Activated naive CD4-positive, alpha-beta T cell treated with anti-CD3 and anti-CD28 coated beads for 36 hours (primary cell): Measurements from ENCODE around the gene CDHR4. TPM values are rescaled to one million over a fixed set of nuclear protein-coding genes. Genes with fewer than 3 reads are reported as not detected.
"Not testable (repeated sequence)": the region's sequence is repeated elsewhere in the genome, so short reads cannot be mapped to it uniquely, and the experiment has no call there.

Experiments used
- CTCF ChIA-PET: fragments of 350-600 bp; sonication (Branson Sonifier 250); formaldehyde crosslinking; loops from one replicate; lab custom pipeline; 2021; ENCODE audit warnings: antibody characterized with exemption; lab: Charles Lee
- DNase-seq: peaks from one replicate; pipeline ENCODE4 v3.0.0-alpha.2; 2020
- H3K27ac Mint-ChIP-seq: one replicate; pipeline ENCODE4 v1.8.0; 2021; ENCODE audit warnings: mild to moderate bottlenecking, mixed read lengths
- H3K27me3 Mint-ChIP-seq: one replicate; pipeline ENCODE4 v1.8.0; 2021; ENCODE audit warnings: low read depth, mixed read lengths
- H3K36me3 Mint-ChIP-seq: one replicate; pipeline ENCODE4 v1.8.0; 2021; ENCODE audit warnings: low read depth, mixed read lengths
- H3K4me1 Mint-ChIP-seq: one replicate; pipeline ENCODE4 v1.8.0; 2021; ENCODE audit warnings: low read depth, mixed read lengths
- H3K4me3 Mint-ChIP-seq: one replicate; pipeline ENCODE4 v1.8.0; 2021; ENCODE audit warnings: mild to moderate bottlenecking, moderate library complexity, mixed read lengths
- H3K9me3 Mint-ChIP-seq: one replicate; pipeline ENCODE4 v1.8.0; 2021; ENCODE audit warnings: mixed read lengths
- intact Hi-C: fragments of 100-400 bp; cut with micrococcal nuclease; formaldehyde crosslinking; loops from one replicate; pipeline ENCODE4 v1.15.1; 2023
- total RNA-seq, 2 experiments: library from RNA; stranded (reverse); gene quantifications; one replicate each; pipeline ENCODE4 v1.2.3, GENCODE V29; 2021

CDHR4 gene
- total RNA-seq, 2 experiments from 2014 or later, result not detected

DNA sequence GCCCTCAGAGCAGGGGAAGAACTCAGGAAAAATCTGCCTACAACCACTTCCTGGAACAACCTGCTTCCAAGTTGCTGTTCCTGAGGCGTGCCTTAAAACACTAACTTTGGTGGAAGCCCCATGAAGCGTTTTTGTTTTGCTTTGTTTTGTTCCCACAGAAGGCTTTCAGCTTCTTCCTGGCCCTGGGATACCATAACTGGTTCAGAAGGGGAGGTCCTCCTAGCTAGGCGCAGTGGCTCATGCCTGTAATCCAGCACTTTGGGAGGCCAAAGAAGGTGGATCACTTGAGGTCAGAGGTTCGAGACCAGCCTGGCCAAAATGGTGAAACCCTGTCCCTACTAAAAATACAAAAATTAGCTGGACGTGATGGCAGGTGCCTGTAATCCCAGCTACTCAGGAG, 12.1 kb downstream of the CDHR4 start:
- no peaks in the 10 kb centered on the region for H3K27me3 Mint-ChIP-seq
- intact Hi-C loops, result loop anchor here (5.0 kb wide), 1 partner anchor 765 kb away; the partner anchor contains the start of gene NDUFAF3
- peaks cover 23% of the 10 kb centered on the region for H3K4me1 Mint-ChIP-seq
- H3K27ac Mint-ChIP-seq, result no peak overlapping the region
- H3K4me3 Mint-ChIP-seq, result peak overlapping the region; percentile 83
- DNase-seq, result no peak
- H3K9me3 Mint-ChIP-seq, result no peaks in the 10 kb centered on the region
- H3K36me3 Mint-ChIP-seq, result peaks cover 11% of the 10 kb centered on the region
- CTCF ChIA-PET, result interaction anchor here (1.2 to 2.9 kb wide), 4 partner anchors 15 to 247 kb away, joined by 3 to 17 read pairs (median 6); no protein-coding TSS in a partner anchor

GRCh38 chr3:49787182-49787464, 12.6 kb downstream of the CDHR4 start:
- H3K36me3 Mint-ChIP-seq, result peaks cover 14% of the 10 kb centered on the region
- peaks cover 27% of the 10 kb centered on the region for H3K4me1 Mint-ChIP-seq
- no peaks in the 10 kb centered on the region for H3K27me3 Mint-ChIP-seq
- no peaks in the 10 kb centered on the region for H3K9me3 Mint-ChIP-seq
- DNase-seq, result no peak
- H3K4me3 Mint-ChIP-seq, result peak overlapping the region; percentile 83
- H3K27ac Mint-ChIP-seq, result peak overlapping the region; percentile 86
- CTCF ChIA-PET, result interaction anchor here (1.2 to 2.9 kb wide), 4 partner anchors 14 to 247 kb away, joined by 3 to 17 read pairs (median 6); no protein-coding TSS in a partner anchor
- intact Hi-C loops, result loop anchor here (5.0 kb wide), 1 partner anchor 765 kb away; the partner anchor contains the start of gene NDUFAF3

- CTCF ChIA-PET, result interaction anchor here (1.2 to 2.9 kb wide), 4 partner anchors 14 to 246 kb away, joined by 3 to 17 read pairs (median 4); no protein-coding TSS in a partner anchor
- Mint-ChIP-seq H3K36me3 (peaks cover 14% of the 10 kb centered on the region), H3K9me3 (no peaks in the 10 kb centered on the region), H3K4me3 (peak within 1 kb of the TSS; percentile 83), H3K27ac (peak within 1 kb of the TSS; percentile 86), H3K27me3 (no peaks in the 10 kb centered on the region), H3K4me1 (peaks cover 28% of the 10 kb centered on the region)
- intact Hi-C loops, result loop anchor here (1.0 to 5.0 kb wide), 7 partner anchors 27 to 764 kb away; partner anchors contain the start of genes AMIGO3, APEH, IFRD2 and NDUFAF3
- DNase-seq, result peak; percentile 100
Measured at GRCh38 chr3:49786357-49787181, 13.1 kb downstream of the CDHR4 start, which contains the start of gene IP6K1. Gene IP6K1, minus strand, starts transcription at chr3:49786542. Its CDS starts 38,502 bp downstream, at chr3:49748040.

- Mint-ChIP-seq H3K27ac (peak overlapping the region; percentile 75), H3K4me3 (peak overlapping the region; percentile 83), H3K9me3 (no peaks in the 10 kb centered on the region), H3K36me3 (peaks cover 16% of the 10 kb centered on the region), H3K4me1 (peaks cover 36% of the 10 kb centered on the region), H3K27me3 (no peaks in the 10 kb centered on the region)
- peak; percentile 45 for DNase-seq
- CTCF ChIA-PET, result interaction anchor here (1.4 to 2.9 kb wide), 3 partner anchors 41 to 246 kb away, joined by 3 to 17 read pairs (median 3); no protein-coding TSS in a partner anchor
- intact Hi-C loops, result loop anchor here (1.0 to 5.0 kb wide), 7 partner anchors 28 to 763 kb away; partner anchors contain the start of genes AMIGO3, APEH, IFRD2 and NDUFAF3
Measured at GRCh38 chr3:49785565-49786356, 13.9 kb downstream of the CDHR4 start.

DNA sequence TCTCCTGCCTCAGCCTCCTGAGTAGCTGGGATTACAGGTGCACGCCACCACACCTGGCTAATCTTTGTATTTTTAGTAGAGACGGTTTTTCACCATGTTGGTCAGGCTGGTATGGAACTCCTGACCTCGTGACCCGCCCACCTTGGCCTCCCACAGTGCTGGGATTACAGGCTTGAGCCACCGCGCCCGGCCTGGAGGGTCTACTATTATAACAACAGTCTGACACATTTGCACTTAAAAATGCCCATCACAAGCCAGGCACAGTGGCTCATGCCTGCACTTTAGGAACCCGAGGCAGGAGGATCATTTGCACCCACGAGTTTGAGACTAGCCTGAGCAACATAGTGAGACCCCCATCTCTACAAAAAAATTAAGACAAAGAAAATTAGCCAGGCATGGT, 17.4 kb downstream of the CDHR4 start:
- H3K27ac Mint-ChIP-seq, H3K4me3 Mint-ChIP-seq, intact Hi-C loops, H3K9me3 Mint-ChIP-seq, H3K27me3 Mint-ChIP-seq, DNase-seq: not testable (repeated sequence)
- CTCF ChIA-PET, result interaction anchor here (0.6 to 1.3 kb wide), 3 partner anchors 63 to 243 kb away, joined by 3 to 4 read pairs (median 3); no protein-coding TSS in a partner anchor
- Mint-ChIP-seq H3K4me1 (peaks cover 49% of the 10 kb centered on the region), H3K36me3 (peaks cover 19% of the 10 kb centered on the region)

DNA sequence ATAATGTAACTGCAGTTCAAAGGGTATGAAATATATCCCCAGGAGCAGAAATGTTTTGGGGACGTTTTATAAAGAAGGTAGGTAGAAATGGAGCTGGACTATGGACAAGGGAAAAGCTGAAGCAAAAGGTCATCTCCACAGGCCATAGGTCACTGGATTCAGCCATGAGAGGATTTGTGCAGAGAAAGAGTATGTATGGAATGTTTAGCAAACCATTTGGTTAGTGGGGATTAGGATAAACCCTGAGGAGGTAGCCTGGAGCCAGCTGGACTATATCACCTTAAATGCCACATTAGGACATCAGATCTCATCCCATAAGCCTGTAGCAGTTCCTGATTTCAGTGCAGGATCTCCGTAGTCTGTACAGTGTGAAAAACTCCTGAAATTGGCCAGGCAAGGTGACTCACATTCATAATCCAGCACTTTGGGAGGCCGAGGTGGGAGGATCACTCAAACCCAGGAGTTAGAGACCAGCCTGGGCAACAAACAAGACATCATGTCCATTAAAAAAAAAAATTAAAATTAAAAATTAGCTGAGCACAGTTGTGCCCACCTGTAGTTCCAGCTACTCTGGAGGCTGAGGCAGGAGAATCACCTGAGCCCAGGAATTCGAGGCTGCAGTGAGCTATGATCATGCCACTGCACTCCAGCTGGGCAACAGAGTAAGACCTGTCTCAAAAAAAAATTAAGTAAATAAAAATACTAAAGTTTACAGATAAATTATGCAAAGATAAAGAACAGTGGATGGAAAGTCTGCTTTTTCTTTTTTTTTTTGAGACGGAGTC, 18.1 kb downstream of the CDHR4 start:
- CTCF ChIA-PET, result interaction anchor here (0.6 to 1.3 kb wide), 3 partner anchors 63 to 242 kb away, joined by 3 to 4 read pairs (median 3); no protein-coding TSS in a partner anchor
- no peak overlapping the region for H3K27ac Mint-ChIP-seq
- H3K9me3 Mint-ChIP-seq, result no peaks in the 10 kb centered on the region
- intact Hi-C loops, result no loop called here
- no peak for DNase-seq
- H3K27me3 Mint-ChIP-seq, result no peaks in the 10 kb centered on the region
- H3K4me3 Mint-ChIP-seq, result no peak overlapping the region
- H3K4me1 Mint-ChIP-seq, result peaks cover 48% of the 10 kb centered on the region
- peaks cover 23% of the 10 kb centered on the region for H3K36me3 Mint-ChIP-seq

GRCh38 chr3:49780975-49781365, 18.7 kb downstream of the CDHR4 start:
- H3K27ac Mint-ChIP-seq, result not testable (repeated sequence)

DNA sequence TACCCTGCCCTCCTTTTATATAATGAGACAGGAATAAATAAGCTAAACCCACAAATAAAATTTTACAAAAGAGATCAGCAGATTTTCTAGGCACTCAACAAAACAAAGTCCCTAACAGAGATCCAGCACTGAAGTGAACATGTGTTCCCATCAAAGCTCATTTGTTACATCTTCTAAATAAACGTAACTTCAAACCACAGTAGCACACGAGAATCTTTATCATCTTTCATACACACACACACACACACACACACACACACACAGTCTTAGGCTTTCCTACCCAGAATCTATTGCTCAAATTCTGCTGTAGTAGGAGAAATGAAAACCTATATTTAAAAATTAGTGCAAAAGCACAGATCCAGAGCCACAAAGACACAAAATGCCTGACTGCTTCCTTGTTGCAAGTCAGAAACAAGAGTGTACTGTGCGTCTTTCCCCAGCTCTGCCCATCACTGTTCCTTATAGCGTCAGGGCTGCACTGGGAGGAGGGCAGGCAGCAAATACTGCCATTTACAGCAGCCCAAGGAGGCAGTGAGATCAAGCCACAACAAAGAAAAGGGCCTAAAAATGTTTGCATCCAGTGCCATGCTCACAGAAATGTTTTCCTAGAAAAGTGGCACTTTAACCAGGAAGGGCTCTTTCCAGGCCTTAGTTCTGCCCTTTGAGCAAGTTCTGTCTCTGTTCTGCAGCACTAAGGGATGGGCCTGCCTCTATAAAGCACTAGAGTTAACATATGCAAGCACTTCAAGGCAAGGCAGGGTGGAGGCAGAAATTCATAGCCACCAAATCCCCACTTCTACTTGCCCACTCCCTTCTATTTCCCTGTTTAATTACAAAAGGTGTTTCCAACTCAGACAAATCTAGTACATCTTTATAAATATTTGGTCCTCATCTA, 19.3 kb downstream of the CDHR4 start:
- H3K9me3 Mint-ChIP-seq, result no peaks in the 10 kb centered on the region
- peaks cover 48% of the 10 kb centered on the region for H3K4me1 Mint-ChIP-seq
- H3K4me3 Mint-ChIP-seq, result no peak overlapping the region
- H3K36me3 Mint-ChIP-seq, result peaks cover 22% of the 10 kb centered on the region
- DNase-seq, result no peak
- H3K27me3 Mint-ChIP-seq, result no peaks in the 10 kb centered on the region
- H3K27ac Mint-ChIP-seq, result no peak overlapping the region
- CTCF ChIA-PET, result no interaction called here
- intact Hi-C loops, result no loop called here

More at GRCh38 chr3:49780975-49781365, 18.7 kb downstream of the CDHR4 start:
- DNase-seq, H3K27me3 Mint-ChIP-seq, intact Hi-C loops, CTCF ChIA-PET, H3K4me3 Mint-ChIP-seq, H3K9me3 Mint-ChIP-seq: not testable (repeated sequence)
- Mint-ChIP-seq H3K4me1 (peaks cover 49% of the 10 kb centered on the region), H3K36me3 (peaks cover 24% of the 10 kb centered on the region)

DNA sequence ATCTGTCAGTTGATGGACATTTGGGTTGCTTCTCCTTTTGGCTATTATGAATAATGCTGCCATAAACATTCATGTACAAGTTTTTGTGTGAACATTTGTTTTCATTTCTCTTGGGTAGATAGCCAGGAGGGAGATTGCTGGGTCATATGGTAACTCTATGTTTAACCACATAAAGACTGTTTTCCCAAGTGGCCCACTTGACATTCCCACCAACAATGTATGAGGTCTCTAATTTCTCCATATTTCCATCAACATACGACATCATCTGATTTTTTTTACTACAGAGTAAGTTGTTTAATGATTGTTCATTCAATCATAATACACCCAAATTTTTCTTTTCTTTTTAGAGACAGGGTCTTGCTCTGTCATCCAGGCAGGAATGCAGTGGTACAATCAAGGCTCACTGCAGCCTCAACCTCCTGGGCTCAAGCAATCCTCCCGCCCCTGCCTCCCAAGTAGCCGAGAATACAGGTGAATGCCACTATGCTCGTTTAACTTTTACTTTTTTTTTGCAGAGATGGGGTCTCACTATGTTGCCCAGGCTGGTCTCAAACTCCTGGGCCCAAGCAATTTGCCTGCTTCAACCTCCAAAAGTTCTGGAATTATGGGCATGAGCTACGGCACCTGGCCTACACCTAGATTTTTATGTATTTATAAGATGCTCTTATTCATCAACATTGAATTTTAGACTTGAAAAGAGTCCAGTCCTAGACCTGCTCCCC, 20.2 kb downstream of the CDHR4 start:
- Mint-ChIP-seq H3K36me3 (peaks cover 17% of the 10 kb centered on the region), H3K9me3 (no peaks in the 10 kb centered on the region), H3K27ac (no peak overlapping the region), H3K4me1 (peaks cover 47% of the 10 kb centered on the region), H3K27me3 (no peaks in the 10 kb centered on the region), H3K4me3 (no peak overlapping the region)
- intact Hi-C loops, result no loop called here
- no peak for DNase-seq
- CTCF ChIA-PET, result no interaction called here

- H3K27me3 Mint-ChIP-seq, CTCF ChIA-PET, H3K9me3 Mint-ChIP-seq, H3K36me3 Mint-ChIP-seq, H3K4me3 Mint-ChIP-seq, intact Hi-C loops, DNase-seq, H3K27ac Mint-ChIP-seq: not testable (repeated sequence)
- peaks cover 45% of the 10 kb centered on the region for H3K4me1 Mint-ChIP-seq
Measured at GRCh38 chr3:49776101-49776500, 23.6 kb downstream of the CDHR4 start.
